Transverse colon (tissue), 4 donors: ENCODE results near the gene MAP3K1. TPM values are rescaled to one million over a fixed set of nuclear protein-coding genes. Genes with fewer than 3 reads are reported as not detected.

Source experiments
- DNase-seq: peaks from one replicate; pipeline ENCODE4 v3.0.0-alpha.2; 2019
- H3K27ac ChIP-seq, 4 donors: fragments of 200-600 bp; sonication (generic); 2 replicates each; pipeline ENCODE4 v1.5.1; 2016 to 2018; ENCODE audit warnings: inconsistent platforms in 4 of 4
- H3K27me3 ChIP-seq: fragments of 200-600 bp; sonication (generic); 2 replicates; pipeline ENCODE4 v1.5.1; 2017; ENCODE audit warnings: inconsistent platforms
- H3K36me3 ChIP-seq, 4 donors: fragments of 200-600 bp; sonication (generic); 2 replicates each; pipeline ENCODE4 v1.5.1; 2017 to 2019; ENCODE audit warnings: inconsistent platforms in 4 of 4
- H3K4me1 ChIP-seq, 4 donors: fragments of 200-600 bp; sonication (generic); 2 replicates each; pipeline ENCODE4 v1.5.1; 2017 to 2020; ENCODE audit warnings: inconsistent platforms in 4 of 4
- H3K4me3 ChIP-seq, 4 donors: fragments of 200-600 bp; sonication (generic); 1 replicate in 1 of 4; 2 replicates in 3 of 4; pipeline versions ENCODE4 v1.5.1 to v1.6.1; 2017 to 2019; ENCODE audit warnings: inconsistent platforms in 4 of 4
- H3K9me3 ChIP-seq, 2 donors: fragments of 200-600 bp; sonication (generic); 2 replicates each; pipeline ENCODE4 v1.5.1; 2017 to 2019; ENCODE audit warnings: inconsistent platforms in 2 of 2
- EP300 ChIP-seq: sonication (generic); formaldehyde crosslinking; IDR thresholded peaks from one replicate; pipeline ENCODE4 v1.6.1; 2017; ENCODE audit warnings: antibody characterized with exemption, low read depth
- POLR2A ChIP-seq: fragments of 450-650 bp; IDR thresholded peaks from one replicate; pipeline ENCODE4 v1.6.1; 2016; ENCODE audit warnings: antibody characterized with exemption, mild to moderate bottlenecking, moderate library complexity
- POLR2AphosphoS5 ChIP-seq, 3 donors: sonication (generic); formaldehyde crosslinking; IDR thresholded peaks; one replicate each; pipeline ENCODE4 v1.6.1; 2016; ENCODE audit warnings: antibody characterized with exemption in 3 of 3
- WGBS, 2 donors: methylation state at CpG; one replicate each; pipeline ENCODE4 v1.1.5; 2018; ENCODE audit warnings: low coverage in 1 of 2; 5-methylcytosine and 5-hydroxymethylcytosine counted together
- in situ Hi-C, 4 donors: fragments of 200-750 bp; cut with MboI; loops; one replicate each; pipeline versions ENCODE4 v1.15.0 to v1.15.1; 2017; ENCODE audit warnings: low sequenced_read_pairs in 3 of 4, low pct_ligation_motif_present in 1 of 4, low pct_unique_long_range_greater_than_20kb in 1 of 4
- intact Hi-C: fragments of 100-400 bp; cut with DNase I; formaldehyde crosslinking; loops from one replicate; pipeline ENCODE4 v1.15.1; 2023; ENCODE audit warnings: low total_unique reads
- total RNA-seq, 4 donors: library from RNA; depleted of rRNA; stranded (reverse); fragments of >200 nt; gene quantifications; one replicate each; pipeline ENCODE4 v1.1.0, GENCODE V29; 2016
- TF ChIP-seq, protein P1 (sequence below), 5 experiments: fragments of 200-600 bp in 3 of 5; fragments of 450-650 bp in 2 of 5; sonication (generic) in 3 of 5; IDR thresholded peaks; 1 replicate in 2 of 5; 2 replicates in 3 of 5; pipeline ENCODE4 v1.5.1; 2016 to 2017; ENCODE audit warnings: antibody characterized with exemption in 5 of 5, inconsistent platforms in 3 of 5, mild to moderate bottlenecking in 2 of 5, moderate library complexity in 1 of 5

Gene MAP3K1
- total RNA-seq, 4 donors from 2014 or later: 8.6 to 17.3 (median 12.4) TPM

DNA sequence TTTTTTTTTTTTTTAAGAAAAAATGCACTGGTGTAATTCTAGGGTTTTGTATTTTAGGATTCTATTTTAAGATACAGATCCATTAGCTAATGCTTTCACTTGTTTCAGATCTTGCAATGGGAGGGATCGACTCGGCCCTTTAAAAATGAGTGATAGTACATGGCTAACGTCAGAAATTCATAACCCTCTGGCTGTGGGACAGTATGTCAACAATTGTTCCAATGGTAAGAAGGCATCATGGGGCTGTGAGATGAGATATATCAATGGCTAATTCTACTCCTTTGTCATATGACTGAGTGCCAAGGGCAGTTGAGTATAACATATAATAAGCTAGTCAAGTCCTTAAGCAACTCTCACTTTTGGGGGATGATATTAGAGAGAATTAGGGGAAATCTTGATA lies 98.4 kb downstream of the MAP3K1 start:
- in situ Hi-C loops: loop anchor here in 1 of 4 donors (25.0 kb wide), 1 partner anchor 299 kb away; no protein-coding TSS in a partner anchor
- Histone ChIP-seq H3K4me3 (no peak overlapping the region), H3K9me3 (no peaks in the 10 kb centered on the region), H3K27me3 (no peaks in the 10 kb centered on the region), H3K4me1 (peaks cover 7 to 14% (median 8%) of the 10 kb centered on the region in 4 donors), H3K27ac (no peak overlapping the region), H3K36me3 (peaks cover 0 to 4% (median 0%) of the 10 kb centered on the region in 4 donors)
- intact Hi-C loops: no loop called here
- TF ChIP-seq POLR2AphosphoS5 (IDR thresholded peaks at IDR 0.05) (no peak), POLR2A (no peak), EP300 (no peak)
- TF ChIP-seq, protein P1, sequence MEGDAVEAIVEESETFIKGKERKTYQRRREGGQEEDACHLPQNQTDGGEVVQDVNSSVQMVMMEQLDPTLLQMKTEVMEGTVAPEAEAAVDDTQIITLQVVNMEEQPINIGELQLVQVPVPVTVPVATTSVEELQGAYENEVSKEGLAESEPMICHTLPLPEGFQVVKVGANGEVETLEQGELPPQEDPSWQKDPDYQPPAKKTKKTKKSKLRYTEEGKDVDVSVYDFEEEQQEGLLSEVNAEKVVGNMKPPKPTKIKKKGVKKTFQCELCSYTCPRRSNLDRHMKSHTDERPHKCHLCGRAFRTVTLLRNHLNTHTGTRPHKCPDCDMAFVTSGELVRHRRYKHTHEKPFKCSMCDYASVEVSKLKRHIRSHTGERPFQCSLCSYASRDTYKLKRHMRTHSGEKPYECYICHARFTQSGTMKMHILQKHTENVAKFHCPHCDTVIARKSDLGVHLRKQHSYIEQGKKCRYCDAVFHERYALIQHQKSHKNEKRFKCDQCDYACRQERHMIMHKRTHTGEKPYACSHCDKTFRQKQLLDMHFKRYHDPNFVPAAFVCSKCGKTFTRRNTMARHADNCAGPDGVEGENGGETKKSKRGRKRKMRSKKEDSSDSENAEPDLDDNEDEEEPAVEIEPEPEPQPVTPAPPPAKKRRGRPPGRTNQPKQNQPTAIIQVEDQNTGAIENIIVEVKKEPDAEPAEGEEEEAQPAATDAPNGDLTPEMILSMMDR (IDR thresholded peaks at IDR 0.05): no peak
- no peak for DNase-seq
- 94% methylated on average over 3 of the region's 3 CpGs for WGBS, 2 donors

- H3K27me3 ChIP-seq: no peaks in the 10 kb centered on the region
- intact Hi-C loops: no loop called here
- no peak for DNase-seq
Observed at GRCh38 chr5:56914678-56915077, 99.3 kb downstream of the MAP3K1 start.

DNA sequence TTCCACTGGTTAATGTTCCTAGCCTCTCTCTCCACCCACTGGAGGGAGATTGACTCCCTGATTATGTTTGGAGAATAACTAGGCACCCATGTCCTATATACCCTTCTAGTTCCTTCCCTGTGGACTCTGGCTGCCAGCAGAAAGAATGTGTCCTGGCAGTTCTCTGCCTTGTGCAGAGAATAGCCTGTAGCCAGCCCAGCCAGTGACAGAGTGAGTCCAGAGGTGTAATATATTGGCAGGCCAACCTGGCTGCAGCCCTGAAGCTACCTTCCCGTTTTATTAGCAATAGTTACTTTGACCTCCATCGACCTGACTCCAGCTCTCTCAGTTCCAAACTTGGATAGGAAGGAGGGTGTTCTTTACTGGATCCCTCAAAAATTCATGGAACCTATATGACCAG lies 102.2 kb downstream of the MAP3K1 start:
- intact Hi-C loops (no loop called here), in situ Hi-C loops (loop anchor here in 1 of 4 donors (25.0 kb wide), 1 partner anchor 295 kb away; no protein-coding TSS in a partner anchor)
- H3K36me3 ChIP-seq: peaks cover 0 to 12% (median 4%) of the 10 kb centered on the region in 4 donors
- H3K27me3 ChIP-seq: no peaks in the 10 kb centered on the region
- DNase-seq: peak; percentile 18
- 38 to 74% methylated on average over 2 of the region's 2 CpGs for WGBS, 2 donors
- peaks cover 0 to 3% (median 0%) of the 10 kb centered on the region in 4 donors for H3K4me1 ChIP-seq
- H3K27ac ChIP-seq: peak overlapping the region in 2 of 4 donors; percentile 14 to 30
- no peak overlapping the region for H3K4me3 ChIP-seq
- TF ChIP-seq EP300: no peak
- no peaks in the 10 kb centered on the region for H3K9me3 ChIP-seq

More at GRCh38 chr5:56914678-56915077, 99.3 kb downstream of the MAP3K1 start:
- H3K27ac ChIP-seq: no peak overlapping the region
- H3K9me3 ChIP-seq: no peaks in the 10 kb centered on the region
- peaks cover 0 to 4% (median 0%) of the 10 kb centered on the region in 4 donors for H3K36me3 ChIP-seq
- 77 to 90% methylated on average over 2 of the region's 2 CpGs for WGBS, 2 donors
- TF ChIP-seq, protein P1 (IDR thresholded peaks at IDR 0.05): no peak
- TF ChIP-seq POLR2AphosphoS5 (IDR thresholded peaks at IDR 0.05) (no peak), POLR2A (no peak), EP300 (no peak)
- in situ Hi-C loops: loop anchor here in 1 of 4 donors (25.0 kb wide), 1 partner anchor 298 kb away; no protein-coding TSS in a partner anchor
- H3K4me3 ChIP-seq: no peak overlapping the region
- H3K4me1 ChIP-seq: peaks cover 7 to 14% (median 7%) of the 10 kb centered on the region in 4 donors

DNA sequence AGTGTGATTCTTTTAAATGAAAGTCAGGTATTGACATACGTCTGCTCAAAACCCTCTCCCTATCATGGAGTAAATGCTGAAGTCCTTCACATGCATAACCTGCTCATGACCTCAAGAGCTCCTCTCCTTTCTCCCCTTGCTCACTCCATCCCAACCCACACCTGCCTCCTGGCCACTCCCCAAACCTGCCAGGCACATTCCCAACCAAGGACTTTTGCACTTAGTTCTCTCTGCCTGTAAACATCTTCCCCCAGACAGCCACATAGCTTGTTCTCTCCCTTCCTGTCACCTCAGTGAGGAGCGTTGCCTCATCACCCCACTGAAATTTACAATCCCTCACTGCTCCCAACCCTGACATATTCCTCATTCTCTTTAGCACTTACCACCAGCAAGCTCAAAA lies 102.7 kb downstream of the MAP3K1 start:
- peak overlapping the region in 3 of 4 donors; percentile 14 to 30 (median 21) for H3K27ac ChIP-seq
- peak; percentile 41 for DNase-seq

More for the DNA sequence above, 102.7 kb downstream of the MAP3K1 start:
- peaks cover 0 to 17% (median 7%) of the 10 kb centered on the region in 4 donors for H3K36me3 ChIP-seq
- H3K4me3 ChIP-seq: no peak overlapping the region
- H3K4me1 ChIP-seq: peaks cover 0 to 3% (median 0%) of the 10 kb centered on the region in 4 donors
- intact Hi-C loops: no loop called here
- H3K27me3 ChIP-seq: no peaks in the 10 kb centered on the region
- H3K9me3 ChIP-seq: no peaks in the 10 kb centered on the region
- TF ChIP-seq EP300 (no peak), POLR2A (no peak), POLR2AphosphoS5 (IDR thresholded peaks at IDR 0.05) (no peak)
- TF ChIP-seq, protein P1 (IDR thresholded peaks at IDR 0.05): no peak
- in situ Hi-C loops: loop anchor here in 1 of 4 donors (25.0 kb wide), 1 partner anchor 294 kb away; no protein-coding TSS in a partner anchor
- 56 to 58% methylated on average over 2 of the region's 2 CpGs for WGBS, 2 donors
